NCI-H526 treated with DMSO at 0.1 percent for 48 hours (cell line): Measurements from ENCODE around the gene LAMB1.

Source experiments
- DNase-seq: peaks from one replicate; lab custom pipeline; 2025; lab: John Stamatoyannopoulos, UW

The LAMB1 gene

DNA sequence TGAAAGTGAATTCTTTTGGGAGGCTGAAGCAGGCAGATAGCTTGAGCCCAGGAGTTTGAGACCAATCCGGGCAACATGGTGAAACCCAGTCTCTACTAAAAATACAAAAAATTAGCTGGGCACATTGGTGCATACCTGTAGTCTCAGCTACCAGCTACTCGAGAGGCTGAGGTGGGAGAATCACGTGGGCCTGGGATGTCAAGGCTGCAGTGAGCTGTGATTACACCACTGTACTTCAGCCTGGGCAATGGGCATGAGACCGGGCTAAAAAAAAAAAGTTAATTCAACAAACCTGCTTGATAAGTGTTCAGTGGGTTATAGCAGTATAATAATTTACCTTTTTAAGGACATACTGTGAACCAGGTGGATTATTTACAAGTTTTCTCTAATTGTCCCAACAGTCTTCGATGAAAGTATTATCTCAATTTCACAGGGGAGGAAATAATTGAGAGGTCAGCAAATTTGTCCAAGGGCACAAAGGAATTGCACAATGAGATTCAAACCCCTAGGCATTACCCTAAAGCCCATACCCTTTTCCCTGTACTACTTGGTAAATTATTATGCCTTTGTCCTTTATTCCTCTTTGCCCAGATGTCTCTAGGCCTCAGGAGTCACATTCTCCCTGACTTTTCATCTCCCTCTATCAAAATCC, 125.1 kb downstream of the LAMB1 start:
- no peak for DNase-seq

- DNase-seq, result no peak
These were observed 126.0 kb downstream of the LAMB1 start for GRCh38 chr7:107876916-107877315.

DNA sequence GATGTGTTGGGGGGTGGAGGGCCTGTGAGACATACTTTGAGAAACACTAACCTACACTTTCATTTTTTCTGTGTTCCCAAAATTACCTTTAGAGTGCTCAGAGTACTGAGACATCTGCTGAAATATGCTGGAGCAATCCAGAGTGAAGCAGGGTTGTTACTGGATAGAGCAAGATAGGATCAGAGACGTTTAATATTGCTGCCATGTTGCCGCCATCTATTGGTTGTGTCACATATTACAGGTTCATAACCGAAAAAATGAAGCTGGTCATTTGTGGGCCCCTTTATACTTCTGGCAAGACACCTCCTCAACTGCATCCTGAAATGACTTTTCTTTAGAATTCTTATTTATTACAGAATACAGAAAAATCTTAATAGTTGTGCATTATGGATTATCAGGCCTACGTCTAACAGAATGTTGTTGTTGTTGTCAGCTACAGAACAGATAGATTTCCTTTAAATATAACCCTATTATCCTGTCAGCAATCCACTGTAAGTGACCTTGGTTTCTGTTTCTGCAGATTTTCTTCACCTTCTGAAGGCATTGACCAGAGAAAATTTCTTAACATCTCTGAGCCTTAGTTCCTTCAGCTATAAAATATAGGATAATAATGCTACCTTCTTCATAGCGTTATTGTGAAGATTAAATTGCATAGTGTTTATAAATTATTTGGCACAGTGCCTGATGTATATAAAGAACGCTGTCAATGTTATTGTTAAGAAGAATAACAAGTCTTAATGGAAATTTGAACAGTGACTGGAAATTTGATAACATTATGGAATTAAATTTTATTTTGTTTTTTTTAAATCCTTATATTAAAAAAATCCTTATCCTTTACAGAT, 128.1 kb downstream of the LAMB1 start:
- DNase-seq, result peak; percentile 61

GRCh38 chr7:107874111-107874510, 128.8 kb downstream of the LAMB1 start:
- no peak for DNase-seq
